ENCODE measurements around the gene ZMYND8. TPM values are rescaled to one million over a fixed set of nuclear protein-coding genes. Genes with fewer than 3 reads are reported as not detected.

The ZMYND8 gene
- total and polyA plus RNA-seq, 10 of the 15 experiments (the other 5 are each of a cell fraction or from before 2014, with no cell fraction given): 12.9 to 54.8 (median 23.1) TPM

DNA sequence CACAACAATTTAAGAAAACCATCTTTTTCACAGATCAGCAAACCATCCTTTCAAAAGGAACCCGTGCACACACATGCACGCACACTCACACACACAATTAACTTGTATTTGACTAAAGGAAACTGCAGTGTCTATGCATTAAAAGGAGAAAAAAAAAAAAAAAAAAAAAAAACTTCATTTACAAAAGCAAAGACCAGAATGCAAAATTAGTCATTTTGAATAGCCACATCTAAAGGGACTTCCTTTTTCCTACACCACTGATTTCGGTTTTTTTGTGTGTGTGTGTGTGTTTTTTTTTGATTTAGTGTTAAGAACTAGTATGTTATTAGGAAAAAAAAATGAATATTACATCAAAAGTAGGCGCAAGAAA is 6.3 kb downstream of the ZMYND8 start (continued):
- TF ChIP-seq CBFB (IDR thresholded peaks at IDR 0.05; ENCODE audit: low read depth) (peak; percentile 61; the same call in 1 of the 2 replicates), NR2C1 (IDR thresholded peaks at IDR 0.05) (no peak), IRF4 (IDR thresholded peaks at IDR 0.05; ENCODE audit: low read depth, low read length) (0 out of 2 replicates have a peak, but pooled peaks have one; percentile 38), RBBP5 (conservative IDR thresholded peaks at IDR 0.05) (no peak), NKRF (conservative IDR thresholded peaks at IDR 0.05) (no peak), ZNF687 (IDR thresholded peaks at IDR 0.05) (no peak), LARP7 (IDR thresholded peaks at IDR 0.05) (no peak), JUNB (IDR thresholded peaks at IDR 0.05) (peak; percentile 91), CREM (IDR thresholded peaks at IDR 0.05; ENCODE audit: low read depth) (0 out of 2 replicates have a peak, but pooled peaks have one; percentile 27), HCFC1 (IDR thresholded peaks at IDR 0.05; ENCODE audit: low read length) (no peak), MAX (IDR thresholded peaks at IDR 0.05; ENCODE audit: low read depth, low read length) (no peak), EED (IDR thresholded peaks at IDR 0.05; ENCODE audit: low read depth) (no peak), SPI1 (IDR thresholded peaks at IDR 0.05; ENCODE audit: borderline replicate concordance, insufficient read depth, low read depth, low read length) (peak; percentile 84), CUX1 (IDR thresholded peaks at IDR 0.05; ENCODE audit: insufficient replicate concordance, low read depth, low read length) (no peak), ZNF217 (IDR thresholded peaks at IDR 0.05) (no peak), RUNX3 (IDR thresholded peaks at IDR 0.05; ENCODE audit: low read length) (peak; percentile 97), MTA2 (IDR thresholded peaks at IDR 0.05; ENCODE audit: low read depth) (peak; percentile 25; the same call in 1 of the 2 replicates), SIN3A (IDR thresholded peaks at IDR 0.05; ENCODE audit: low read depth, low read length) (no peak), ZNF274 (IDR thresholded peaks at IDR 0.05; ENCODE audit: insufficient read depth, insufficient read length) (no peak), ASH2L (IDR thresholded peaks at IDR 0.05; ENCODE audit: borderline replicate concordance, low read depth) (no peak)

Data from GM12878 (cell line).